ACC112 (cell line): ENCODE data around the gene MTMR11.

ENCODE experiments used
- H2AFZ ChIP-seq: fragments of 200-600 bp; sonication (generic); one replicate; pipeline ENCODE4 v1.6.0; 2017; ENCODE audit warnings: antibody characterized with exemption, low read length; ENCODE audit not compliant: unreplicated experiment
- H3K27ac ChIP-seq: fragments of 200-600 bp; sonication (generic); 2 replicates; pipeline ENCODE4 v1.5.1; 2014; ENCODE audit warnings: low read depth, mild to moderate bottlenecking, antibody characterized with exemption, low read length, moderate library complexity
- H3K27me3 ChIP-seq: fragments of 200-600 bp; sonication (generic); 2 replicates; pipeline ENCODE4 v1.6.1; 2014; ENCODE audit warnings: mild to moderate bottlenecking, antibody characterized with exemption, low read length, moderate library complexity, mixed read lengths; ENCODE audit not compliant: insufficient read depth
- H3K36me3 ChIP-seq: fragments of 200-600 bp; sonication (generic); 2 replicates; pipeline ENCODE4 v1.6.1; 2016; ENCODE audit warnings: mild to moderate bottlenecking, antibody characterized with exemption, low read length, moderate library complexity, mixed read lengths; ENCODE audit not compliant: insufficient read depth
- H3K4me1 ChIP-seq: fragments of 200-600 bp; sonication (generic); one replicate; pipeline ENCODE4 v1.6.1; 2016; ENCODE audit warnings: low read length, mixed read lengths; ENCODE audit not compliant: insufficient read depth, unreplicated experiment, control insufficient read depth
- H3K4me3 ChIP-seq: fragments of 200-600 bp; sonication (generic); 2 replicates; pipeline ENCODE4 v1.5.1; 2014; ENCODE audit warnings: mild to moderate bottlenecking, low read depth, low read length
- H3K79me2 ChIP-seq: fragments of 200-600 bp; sonication (generic); one replicate; pipeline ENCODE4 v1.6.0; 2016; ENCODE audit warnings: low read length; ENCODE audit not compliant: control insufficient read depth, unreplicated experiment, insufficient read depth

Gene MTMR11

DNA sequence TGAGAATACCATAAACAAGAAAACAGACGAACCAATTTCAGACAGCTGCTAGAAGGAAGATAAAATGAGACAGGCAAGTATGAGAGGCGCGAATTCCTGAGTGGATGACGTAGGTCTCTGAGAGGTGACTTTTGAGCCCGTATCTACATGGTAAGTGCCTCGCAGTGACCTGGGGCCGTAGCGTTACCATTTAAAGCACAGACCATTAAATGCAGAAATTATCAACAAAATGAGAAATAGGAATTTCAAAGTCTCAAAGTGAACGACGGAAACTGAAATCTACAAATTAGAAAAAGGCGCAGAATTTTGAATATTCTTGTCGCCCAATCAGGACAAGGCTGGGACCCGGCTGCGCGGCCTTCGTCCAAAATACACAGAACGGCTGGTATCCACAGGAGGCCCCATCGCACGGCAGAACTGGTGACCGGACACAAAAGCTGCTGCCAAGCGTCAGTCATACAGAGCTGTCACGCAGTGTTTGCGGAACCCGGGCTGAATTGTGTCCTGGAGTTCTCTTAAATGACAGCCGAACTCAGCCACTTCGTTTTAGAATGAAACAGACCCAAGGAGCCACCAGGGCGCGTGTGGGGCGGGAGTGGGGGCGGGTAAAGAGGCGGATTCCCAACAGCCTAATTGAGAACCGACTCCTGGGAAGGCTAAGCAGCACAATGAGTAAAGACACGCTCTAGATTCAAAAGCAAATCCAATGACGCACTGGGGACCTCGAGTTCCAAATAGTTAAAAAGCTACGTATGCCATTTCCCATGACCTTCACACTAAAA lies 51.1 kb downstream of the MTMR11 start:
- Histone ChIP-seq H2AFZ (no peak overlapping the region), H3K79me2 (peaks cover 27% of the 10 kb centered on the region), H3K27me3 (no peaks in the 10 kb centered on the region), H3K36me3 (no peaks in the 10 kb centered on the region), H3K4me3 (peak overlapping the region; percentile 92), H3K4me1 (peaks cover 14% of the 10 kb centered on the region), H3K27ac (peak overlapping the region; percentile 98)

- Histone ChIP-seq H3K4me3 (peak overlapping the region; percentile 92), H3K4me1 (peaks cover 14% of the 10 kb centered on the region), H3K36me3 (no peaks in the 10 kb centered on the region), H3K27me3 (no peaks in the 10 kb centered on the region), H3K27ac (peak overlapping the region; percentile 98), H2AFZ (no peak overlapping the region), H3K79me2 (peaks cover 27% of the 10 kb centered on the region)
These were observed 52.0 kb downstream of the MTMR11 start for GRCh38 chr1:149884433-149885338.

GRCh38 chr1:149883598-149884247 lies 53.0 kb downstream of the MTMR11 start:
- H3K4me3 ChIP-seq: peak overlapping the region; percentile 92
- H3K27me3 ChIP-seq: no peaks in the 10 kb centered on the region
- H3K4me1 ChIP-seq: peaks cover 9% of the 10 kb centered on the region
- peaks cover 27% of the 10 kb centered on the region for H3K79me2 ChIP-seq
- H3K36me3 ChIP-seq: no peaks in the 10 kb centered on the region
- H3K27ac ChIP-seq: peak overlapping the region; percentile 98; the same call in 1 of the 2 replicates
- no peak overlapping the region for H2AFZ ChIP-seq

DNA sequence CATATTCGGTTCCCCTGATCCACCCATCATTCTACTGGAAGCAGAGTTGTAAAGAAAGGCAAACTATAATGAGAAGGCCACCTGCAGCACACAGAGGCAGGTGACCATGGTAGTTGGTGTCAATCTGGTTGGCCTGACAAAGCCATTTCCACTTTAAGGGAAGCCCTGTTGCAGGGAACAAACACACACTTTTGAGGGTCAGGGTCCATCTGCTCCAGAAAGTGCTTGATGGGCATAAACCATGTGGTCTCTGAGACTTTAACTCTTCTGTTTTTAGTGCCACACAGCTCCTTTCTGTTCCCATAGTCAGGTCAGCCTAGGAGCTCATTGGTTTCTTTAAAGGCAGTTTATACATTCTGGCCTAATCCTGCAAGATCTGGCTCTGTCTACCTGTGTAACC lies 54.8 kb downstream of the MTMR11 start:
- H3K36me3 ChIP-seq: no peaks in the 10 kb centered on the region
- no peaks in the 10 kb centered on the region for H3K27me3 ChIP-seq
- H3K4me3 ChIP-seq: no peak overlapping the region
- peaks cover 27% of the 10 kb centered on the region for H3K79me2 ChIP-seq
- H2AFZ ChIP-seq: no peak overlapping the region
- H3K4me1 ChIP-seq: peaks cover 8% of the 10 kb centered on the region
- H3K27ac ChIP-seq: no peak overlapping the region

DNA sequence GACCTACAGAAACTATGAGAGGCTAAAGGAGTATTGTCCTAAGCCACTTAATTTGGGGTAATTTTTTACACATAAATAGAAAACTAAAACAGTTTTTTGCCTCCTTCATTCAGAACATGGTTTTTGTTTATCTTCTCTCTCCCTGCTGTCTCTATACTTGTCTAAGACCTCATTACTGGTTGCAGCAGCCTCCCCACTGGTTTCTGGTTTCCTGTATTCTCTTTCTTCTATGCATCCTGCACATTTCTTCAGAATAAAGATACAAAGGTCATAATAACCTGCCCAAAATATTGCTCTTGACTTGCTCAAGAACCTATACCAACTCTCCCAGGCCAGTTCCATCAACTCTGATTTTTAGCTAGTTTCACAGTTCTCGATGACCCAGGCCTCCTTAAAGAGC lies 57.1 kb downstream of the MTMR11 start:
- Histone ChIP-seq H3K27ac (no peak overlapping the region), H3K27me3 (no peaks in the 10 kb centered on the region), H3K4me1 (peaks cover 8% of the 10 kb centered on the region), H3K4me3 (no peak overlapping the region), H3K79me2 (peaks cover 11% of the 10 kb centered on the region), H3K36me3 (no peaks in the 10 kb centered on the region), H2AFZ (no peak overlapping the region)
